Measurements from ENCODE around the gene TRMT61B. TPM values are rescaled to one million over a fixed set of nuclear protein-coding genes. Genes with fewer than 3 reads are reported as not detected.

TRMT61B gene
- total and polyA plus RNA-seq, 2 of the 13 experiments (the other 11 are each of a cell fraction or from before 2014, with no cell fraction given), result 19.7 to 23.5 TPM

GRCh38 chr2:28870146-28870891, at the start of gene TRMT61B (continued):
- no peak for TF ChIP-seq AFF4 (CRISPR knock-in tag; IDR thresholded peaks at IDR 0.05)
- TF ChIP-seq CREB3 (CRISPR knock-in tag; IDR thresholded peaks at IDR 0.05), result 0 out of 2 replicates have a peak, but pooled peaks have one; percentile 74
- peak; percentile 99 for TF ChIP-seq MXD4 (CRISPR knock-in tag; IDR thresholded peaks at IDR 0.05)
- TF ChIP-seq ZFP36 (IDR thresholded peaks at IDR 0.05; ENCODE audit: borderline replicate concordance, low read depth, low read length, partially characterized antibody), result peak; percentile 9
- TF ChIP-seq ZSCAN31 (CRISPR knock-in tag; IDR thresholded peaks at IDR 0.05; ENCODE audit: low read depth), result peak; percentile 97
- TF ChIP-seq ZNF354B (CRISPR knock-in tag; IDR thresholded peaks at IDR 0.05), result no peak
- TF ChIP-seq, protein P1, sequence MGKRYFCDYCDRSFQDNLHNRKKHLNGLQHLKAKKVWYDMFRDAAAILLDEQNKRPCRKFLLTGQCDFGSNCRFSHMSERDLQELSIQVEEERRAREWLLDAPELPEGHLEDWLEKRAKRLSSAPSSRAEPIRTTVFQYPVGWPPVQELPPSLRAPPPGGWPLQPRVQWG (CRISPR knock-in tag; IDR thresholded peaks at IDR 0.05; ENCODE audit: borderline replicate concordance, low read depth), result no peak
- no peak for TF ChIP-seq NFE2L2 (IDR thresholded peaks at IDR 0.05; ENCODE audit: low read length)
- TF ChIP-seq CENPX (CRISPR knock-in tag; IDR thresholded peaks at IDR 0.05), result no peak
- TF ChIP-seq ARID4A (CRISPR knock-in tag; IDR thresholded peaks at IDR 0.05; ENCODE audit: borderline replicate concordance), result peak; percentile 100
- TF ChIP-seq, protein P2, sequence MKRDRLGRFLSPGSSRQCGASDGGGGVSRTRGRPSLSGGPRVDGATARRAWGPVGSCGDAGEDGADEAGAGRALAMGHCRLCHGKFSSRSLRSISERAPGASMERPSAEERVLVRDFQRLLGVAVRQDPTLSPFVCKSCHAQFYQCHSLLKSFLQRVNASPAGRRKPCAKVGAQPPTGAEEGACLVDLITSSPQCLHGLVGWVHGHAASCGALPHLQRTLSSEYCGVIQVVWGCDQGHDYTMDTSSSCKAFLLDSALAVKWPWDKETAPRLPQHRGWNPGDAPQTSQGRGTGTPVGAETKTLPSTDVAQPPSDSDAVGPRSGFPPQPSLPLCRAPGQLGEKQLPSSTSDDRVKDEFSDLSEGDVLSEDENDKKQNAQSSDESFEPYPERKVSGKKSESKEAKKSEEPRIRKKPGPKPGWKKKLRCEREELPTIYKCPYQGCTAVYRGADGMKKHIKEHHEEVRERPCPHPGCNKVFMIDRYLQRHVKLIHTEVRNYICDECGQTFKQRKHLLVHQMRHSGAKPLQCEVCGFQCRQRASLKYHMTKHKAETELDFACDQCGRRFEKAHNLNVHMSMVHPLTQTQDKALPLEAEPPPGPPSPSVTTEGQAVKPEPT (CRISPR knock-in tag; IDR thresholded peaks at IDR 0.05; ENCODE audit: low read depth), result peak; percentile 89
- TF ChIP-seq, protein P3, sequence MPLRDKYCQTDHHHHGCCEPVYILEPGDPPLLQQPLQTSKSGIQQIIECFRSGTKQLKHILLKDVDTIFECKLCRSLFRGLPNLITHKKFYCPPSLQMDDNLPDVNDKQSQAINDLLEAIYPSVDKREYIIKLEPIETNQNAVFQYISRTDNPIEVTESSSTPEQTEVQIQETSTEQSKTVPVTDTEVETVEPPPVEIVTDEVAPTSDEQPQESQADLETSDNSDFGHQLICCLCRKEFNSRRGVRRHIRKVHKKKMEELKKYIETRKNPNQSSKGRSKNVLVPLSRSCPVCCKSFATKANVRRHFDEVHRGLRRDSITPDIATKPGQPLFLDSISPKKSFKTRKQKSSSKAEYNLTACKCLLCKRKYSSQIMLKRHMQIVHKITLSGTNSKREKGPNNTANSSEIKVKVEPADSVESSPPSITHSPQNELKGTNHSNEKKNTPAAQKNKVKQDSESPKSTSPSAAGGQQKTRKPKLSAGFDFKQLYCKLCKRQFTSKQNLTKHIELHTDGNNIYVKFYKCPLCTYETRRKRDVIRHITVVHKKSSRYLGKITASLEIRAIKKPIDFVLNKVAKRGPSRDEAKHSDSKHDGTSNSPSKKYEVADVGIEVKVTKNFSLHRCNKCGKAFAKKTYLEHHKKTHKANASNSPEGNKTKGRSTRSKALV (CRISPR knock-in tag; IDR thresholded peaks at IDR 0.05), result peak; percentile 90
- TF ChIP-seq ASH2L (IDR thresholded peaks at IDR 0.05; ENCODE audit: insufficient read length, low read depth, low read length), result peak; percentile 99
- TF ChIP-seq ZNF720 (CRISPR knock-in tag; IDR thresholded peaks at IDR 0.05), result 0 out of 2 replicates have a peak, but pooled peaks have one; percentile 14
